SH-SY5Y (cell line): ENCODE measurements around the gene CENPW.

ENCODE experiments used
- GATA2 ChIP-seq: IDR thresholded peaks from 2 replicates; pipeline ENCODE4 v1.6.1; 2011; ENCODE audit warnings: mild to moderate bottlenecking, low read depth, low read length
- GATA3 ChIP-seq: IDR thresholded peaks from 2 replicates; pipeline ENCODE4 v1.6.1; 2011; ENCODE audit warnings: low read depth, mild to moderate bottlenecking, low read length, moderate library complexity

DNA sequence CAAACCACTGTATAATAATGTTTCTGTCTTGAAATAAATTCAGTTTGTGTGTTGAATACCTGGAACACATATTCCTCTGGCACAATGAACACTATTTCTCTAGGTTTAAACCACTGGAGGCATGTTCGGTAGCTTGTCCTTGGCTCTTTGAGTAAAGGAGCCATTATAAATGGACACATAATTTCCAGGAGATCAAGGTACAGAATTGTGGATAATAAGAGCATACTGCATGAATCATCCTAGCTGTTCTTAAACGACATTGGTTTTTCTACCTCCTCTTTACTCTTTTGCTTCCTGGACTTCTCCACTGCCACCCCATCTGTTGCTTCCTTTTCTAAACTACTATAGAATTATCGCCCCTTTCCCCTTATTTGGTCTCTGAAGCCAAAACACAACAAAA is 1.2 kb downstream of the CENPW start:
- TF ChIP-seq GATA2: no peak
- no peak for TF ChIP-seq GATA3
